Thyroid gland (tissue), 4 donors: Measurements from ENCODE around the gene USP21.

ENCODE experiments used
- POLR2A ChIP-seq, 2 donors: fragments of 450-650 bp; IDR thresholded peaks; one replicate each; pipeline ENCODE4 v1.6.1; 2017; ENCODE audit warnings: antibody characterized with exemption in 2 of 2, mild to moderate bottlenecking in 2 of 2, moderate library complexity in 1 of 2
- TF ChIP-seq, protein P1 (sequence below), 6 experiments: fragments of 200-600 bp in 3 of 6; fragments of 450-650 bp in 3 of 6; sonication (generic) in 3 of 6; IDR thresholded peaks; one replicate each; pipeline ENCODE4 v1.5.1; 2016 to 2019; ENCODE audit warnings: antibody characterized with exemption in 6 of 6, mild to moderate bottlenecking in 2 of 6, inconsistent platforms in 1 of 6, moderate library complexity in 1 of 6

DNA sequence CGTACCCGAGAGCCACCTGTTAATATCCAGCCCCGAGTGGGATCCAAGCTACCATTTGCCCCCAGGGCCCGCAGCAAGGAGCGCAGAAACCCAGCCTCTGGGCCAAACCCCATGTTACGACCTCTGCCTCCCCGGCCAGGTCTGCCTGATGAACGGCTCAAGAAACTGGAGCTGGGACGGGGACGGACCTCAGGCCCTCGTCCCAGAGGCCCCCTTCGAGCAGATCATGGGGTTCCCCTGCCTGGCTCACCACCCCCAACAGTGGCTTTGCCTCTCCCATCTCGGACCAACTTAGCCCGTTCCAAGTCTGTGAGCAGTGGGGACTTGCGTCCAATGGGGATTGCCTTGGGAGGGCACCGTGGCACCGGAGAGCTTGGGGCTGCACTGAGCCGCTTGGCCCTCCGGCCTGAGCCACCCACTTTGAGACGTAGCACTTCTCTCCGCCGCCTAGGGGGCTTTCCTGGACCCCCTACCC, 1.4 kb downstream of the USP21 start:
- TF ChIP-seq, protein P1, sequence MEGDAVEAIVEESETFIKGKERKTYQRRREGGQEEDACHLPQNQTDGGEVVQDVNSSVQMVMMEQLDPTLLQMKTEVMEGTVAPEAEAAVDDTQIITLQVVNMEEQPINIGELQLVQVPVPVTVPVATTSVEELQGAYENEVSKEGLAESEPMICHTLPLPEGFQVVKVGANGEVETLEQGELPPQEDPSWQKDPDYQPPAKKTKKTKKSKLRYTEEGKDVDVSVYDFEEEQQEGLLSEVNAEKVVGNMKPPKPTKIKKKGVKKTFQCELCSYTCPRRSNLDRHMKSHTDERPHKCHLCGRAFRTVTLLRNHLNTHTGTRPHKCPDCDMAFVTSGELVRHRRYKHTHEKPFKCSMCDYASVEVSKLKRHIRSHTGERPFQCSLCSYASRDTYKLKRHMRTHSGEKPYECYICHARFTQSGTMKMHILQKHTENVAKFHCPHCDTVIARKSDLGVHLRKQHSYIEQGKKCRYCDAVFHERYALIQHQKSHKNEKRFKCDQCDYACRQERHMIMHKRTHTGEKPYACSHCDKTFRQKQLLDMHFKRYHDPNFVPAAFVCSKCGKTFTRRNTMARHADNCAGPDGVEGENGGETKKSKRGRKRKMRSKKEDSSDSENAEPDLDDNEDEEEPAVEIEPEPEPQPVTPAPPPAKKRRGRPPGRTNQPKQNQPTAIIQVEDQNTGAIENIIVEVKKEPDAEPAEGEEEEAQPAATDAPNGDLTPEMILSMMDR (IDR thresholded peaks at IDR 0.05) = no peak
- TF ChIP-seq POLR2A (IDR thresholded peaks at IDR 0.05) = no peak
